DMS153 (cell line): Measurements from ENCODE around the gene USP34.
"Not testable (repeated sequence)": the region's sequence is repeated elsewhere in the genome, so short reads cannot be mapped to it uniquely, and the experiment has no call there.

Experiments used
- DNase-seq: peaks from one replicate; lab custom pipeline; 2025; lab: John Stamatoyannopoulos, UW

The USP34 gene

DNA sequence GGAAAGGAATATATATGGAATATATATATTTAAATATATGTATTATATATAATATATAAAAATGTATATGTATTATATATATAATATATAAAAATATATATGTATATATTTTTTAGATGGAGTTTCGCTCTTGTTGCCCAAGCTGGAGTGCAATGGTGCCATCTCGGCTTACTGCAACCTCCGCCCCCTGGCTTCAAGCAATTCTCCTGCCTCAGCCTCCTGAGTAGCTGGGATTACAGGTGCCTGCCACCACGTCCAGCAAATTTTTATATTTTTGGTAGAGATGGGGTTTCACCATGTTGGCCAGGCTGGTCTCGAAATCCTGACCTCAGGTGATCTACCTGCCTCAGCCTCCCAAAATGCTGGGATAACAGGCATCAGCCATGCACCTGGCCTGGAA lies 322.8 kb downstream of the USP34 start:
- not testable (repeated sequence) for DNase-seq

DNA sequence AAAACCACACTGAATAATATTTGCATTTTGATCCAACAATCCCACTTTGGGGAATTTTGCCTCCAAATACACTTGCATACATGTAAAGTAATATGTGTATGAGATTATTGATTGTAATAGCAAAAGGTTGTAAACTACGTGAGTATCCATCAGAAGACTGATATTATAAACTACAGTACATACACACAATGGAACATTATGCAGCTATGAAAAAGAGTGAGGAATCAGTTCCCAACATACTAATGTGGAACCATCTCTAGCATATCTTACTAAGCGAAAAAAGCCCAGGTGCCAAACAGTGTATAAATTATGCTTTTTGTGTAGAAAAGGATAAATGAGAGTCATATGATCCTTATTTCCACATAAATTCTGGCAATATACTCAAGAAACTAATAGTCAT lies 324.9 kb downstream of the USP34 start:
- DNase-seq, result no peak

DNA sequence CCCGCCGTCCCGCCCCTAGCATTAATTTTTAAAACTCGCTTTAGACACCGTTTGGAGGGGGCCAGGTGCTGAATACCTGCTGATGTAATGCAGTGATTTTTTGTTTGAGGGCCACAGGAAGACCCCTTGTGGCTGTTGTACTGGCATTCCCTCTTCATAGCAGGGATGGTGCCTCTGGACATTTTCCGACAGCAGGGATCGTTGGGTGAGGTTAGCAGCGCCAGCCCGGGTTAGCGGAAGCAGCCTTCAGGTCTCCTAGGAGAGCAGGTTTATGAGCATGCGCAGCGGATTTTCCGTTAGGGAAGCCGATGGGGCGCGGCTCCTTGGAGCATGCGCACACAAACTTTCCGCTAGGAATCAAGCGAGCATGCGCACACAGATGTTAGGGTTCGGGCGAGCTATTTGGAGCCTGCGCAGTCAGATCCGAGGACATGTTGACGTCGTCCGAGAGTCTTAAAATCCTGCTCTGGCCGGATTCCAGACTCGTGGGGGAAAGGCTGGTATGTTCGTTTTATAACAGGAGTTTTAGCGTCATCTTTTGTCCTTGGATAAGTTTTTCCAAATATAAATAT lies 326.1 kb downstream of the USP34 start:
- peak; percentile 96 for DNase-seq

- DNase-seq, result no peak
Measured at GRCh38 chr2:61141151-61141550, 329.7 kb downstream of the USP34 start.

GRCh38 chr2:61138859-61139258 lies 332.0 kb downstream of the USP34 start:
- DNase-seq, result no peak
